Measurements from ENCODE around the gene S100A14. TPM values are rescaled to one million over a fixed set of nuclear protein-coding genes. Genes with fewer than 3 reads are reported as not detected.

S100A14 gene
- total and polyA plus RNA-seq, 4 donors = 1.7 to 4.4 (median 3.3) TPM

DNA sequence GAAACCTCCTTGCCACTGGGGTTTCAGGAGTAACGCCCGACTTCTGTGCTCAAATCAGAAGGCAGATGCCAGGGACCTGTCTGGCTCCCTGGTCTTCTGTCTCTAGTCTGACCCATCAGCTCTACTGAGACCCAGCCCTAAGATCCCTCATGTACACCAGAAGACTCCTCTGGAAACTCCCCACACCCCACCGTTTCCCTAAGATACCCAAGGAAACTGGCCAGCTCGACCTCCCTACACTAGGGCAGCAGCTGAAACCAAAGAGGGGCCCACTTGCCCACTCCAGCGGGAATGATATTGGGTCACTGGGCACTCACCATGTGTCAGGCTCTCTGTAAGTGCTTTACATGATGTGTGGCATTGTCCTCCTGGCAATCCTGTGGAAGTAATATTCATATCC is 2.7 kb downstream of the S100A14 start (continued):
- TF ChIP-seq CTCF (IDR thresholded peaks at IDR 0.05; ENCODE audit: low read depth, low read length, missing input control) (no peak), HNF4A (conservative IDR thresholded peaks at IDR 0.05) (no peak), ATF3 (IDR thresholded peaks at IDR 0.05) (no peak), FOXA2 (IDR thresholded peaks at IDR 0.05) (no peak), TAF1 (conservative IDR thresholded peaks at IDR 0.05) (no peak), ZBTB33 (IDR thresholded peaks at IDR 0.05) (no peak)

GRCh38 chr1:153612755-153613331 is 3.3 kb downstream of the S100A14 start, which contains the start of gene S100A16:
TSS of gene S100A16 (minus strand) at chr1:153613137. CDS start at chr1:153608151, 4,986 bp downstream.
- no peaks in the 10 kb centered on the region for H3K27me3 ChIP-seq (ENCODE audit: control insufficient read depth in 4 of 4, insufficient read depth in 4 of 4, low read length in 3 of 4)
- no peaks in the 10 kb centered on the region for H3K36me3 ChIP-seq (ENCODE audit: control insufficient read depth in 4 of 4, insufficient read depth in 3 of 4, low read depth in 1 of 4, low read length in 3 of 4)
- TF ChIP-seq ATF3 (IDR thresholded peaks at IDR 0.05) = no peak
- peak; percentile 28 to 34 for TF ChIP-seq RXRA (IDR thresholded peaks at IDR 0.05)
- peak; percentile 22 for TF ChIP-seq TAF1 (conservative IDR thresholded peaks at IDR 0.05)
- no peak for TF ChIP-seq HNF4G (IDR thresholded peaks at IDR 0.05)
- TF ChIP-seq YY1 (IDR thresholded peaks at IDR 0.05) = peak; percentile 68
- TF ChIP-seq, protein P1, sequence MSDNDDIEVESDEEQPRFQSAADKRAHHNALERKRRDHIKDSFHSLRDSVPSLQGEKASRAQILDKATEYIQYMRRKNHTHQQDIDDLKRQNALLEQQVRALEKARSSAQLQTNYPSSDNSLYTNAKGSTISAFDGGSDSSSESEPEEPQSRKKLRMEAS (IDR thresholded peaks at IDR 0.05) = peak; percentile 37
- peak; percentile 39 to 42 for TF ChIP-seq HNF4A (conservative IDR thresholded peaks at IDR 0.05)
- no peak for TF ChIP-seq ZBTB33 (IDR thresholded peaks at IDR 0.05)
- TF ChIP-seq CTCF (IDR thresholded peaks at IDR 0.05; ENCODE audit: low read depth, low read length, missing input control) = no peak
- TF ChIP-seq RAD21 (IDR thresholded peaks at IDR 0.05) = peak in 1 of 2 donors; percentile 31
- no peak for TF ChIP-seq FOXA2 (IDR thresholded peaks at IDR 0.05)
- TF ChIP-seq GABPA (IDR thresholded peaks at IDR 0.05 in 1 of 2, conservative IDR thresholded peaks at IDR 0.05 in 1 of 2) = no peak
- TF ChIP-seq JUND (IDR thresholded peaks at IDR 0.05) = no peak
- TF ChIP-seq EGR1 (IDR thresholded peaks at IDR 0.05; ENCODE audit: low read depth in 2 of 2) = no peak
- no peak for TF ChIP-seq FOXA1 (IDR thresholded peaks at IDR 0.05)
- no peak for TF ChIP-seq REST (IDR thresholded peaks at IDR 0.05)
- no peak for TF ChIP-seq NR2F2 (IDR thresholded peaks at IDR 0.05)
- peak; percentile 52 for TF ChIP-seq SP1 (IDR thresholded peaks at IDR 0.05)
- H3K27ac ChIP-seq (ENCODE audit: low read depth in 1 of 2, low read length in 2 of 2) = peak within 1 kb of the TSS; percentile 90 to 95
- 29% methylated on average over 9 of the region's 9 CpGs for WGBS
- peaks cover 25 to 64% (median 46%) of the 10 kb centered on the region in 4 donors for H3K4me1 ChIP-seq (ENCODE audit: control insufficient read depth in 4 of 4, insufficient read depth in 4 of 4, low read length in 3 of 4)
- H3K9ac ChIP-seq (ENCODE audit: low read depth in 1 of 2, low read length in 2 of 2) = peak within 1 kb of the TSS; percentile 76 to 84
- H3K4me3 ChIP-seq (ENCODE audit: low read depth in 1 of 3, low read length in 3 of 3) = peak within 1 kb of the TSS; percentile 72 to 75 (median 74)
- peak; percentile 62 for DNase-seq (ENCODE audit: low spot score)
- no peaks in the 10 kb centered on the region for H3K9me3 ChIP-seq (ENCODE audit: control insufficient read depth in 4 of 4, low read length in 3 of 4)
